Cerebellar nuclear complex (tissue), 1 donor: Measurements from ENCODE around the gene UGT1A9.
"Not testable (repeated sequence)": the region's sequence is repeated elsewhere in the genome, so short reads cannot be mapped to it uniquely, and the experiment has no call there.

ENCODE experiments used
- DNase-seq, 2 experiments: peaks; one replicate each; lab custom pipeline; 2025; lab: John Stamatoyannopoulos, UW

Gene UGT1A9

DNA sequence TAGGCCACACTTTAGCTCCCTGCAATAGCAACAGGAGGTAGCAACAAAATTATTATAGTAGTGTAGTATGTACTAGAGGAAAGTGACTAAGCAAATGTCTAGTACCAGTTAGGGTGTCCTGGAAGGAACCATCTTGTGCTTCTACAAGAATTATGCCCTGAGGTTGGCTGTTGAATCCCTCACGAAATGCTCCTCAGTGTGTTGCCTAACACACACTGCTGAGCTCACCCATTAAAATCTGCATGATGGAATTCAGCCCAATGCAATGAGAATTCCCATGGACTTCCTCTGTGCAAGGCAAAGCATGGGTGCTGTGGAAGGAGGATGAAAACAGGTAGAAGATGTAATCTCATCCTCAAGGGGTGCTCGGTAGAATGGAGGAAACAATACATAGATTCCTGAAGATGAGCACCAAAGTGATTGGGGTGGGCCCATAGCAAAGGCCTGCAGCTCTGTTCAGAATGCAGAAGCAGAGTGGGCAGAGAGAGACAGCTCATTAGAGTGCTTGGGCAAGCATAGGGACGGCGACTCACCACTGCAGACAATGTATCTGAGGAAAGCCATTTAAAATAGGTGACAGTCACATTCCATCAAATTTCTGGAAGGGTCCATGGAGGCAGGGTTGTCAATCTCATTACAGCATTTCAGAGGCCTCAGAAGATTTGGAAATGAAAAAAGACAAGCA, 8.8 kb downstream of the UGT1A9 start:
- no peak for DNase-seq

DNA sequence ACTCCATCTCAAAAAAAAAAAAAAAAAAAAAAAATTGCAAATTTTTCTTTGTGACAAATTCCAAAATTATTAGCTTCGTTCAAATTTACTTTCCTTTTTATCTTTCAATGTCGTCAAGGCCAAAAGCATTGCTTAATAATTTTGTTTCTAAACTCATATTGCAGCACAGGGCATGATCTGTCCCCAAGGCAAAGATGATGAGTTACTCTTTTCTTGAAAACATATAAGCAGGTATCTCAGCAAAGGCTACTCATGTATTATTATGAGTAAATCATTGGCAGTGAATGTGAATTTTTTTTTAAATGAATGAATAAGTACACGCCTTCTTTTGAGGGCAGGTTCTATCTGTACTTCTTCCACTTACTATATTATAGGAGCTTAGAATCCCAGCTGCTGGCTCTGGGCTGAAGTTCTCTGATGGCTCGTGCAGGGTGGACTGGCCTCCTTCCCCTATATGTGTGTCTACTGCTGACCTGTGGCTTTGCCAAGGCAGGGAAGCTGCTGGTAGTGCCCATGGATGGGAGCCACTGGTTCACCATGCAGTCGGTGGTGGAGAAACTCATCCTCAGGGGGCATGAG, 9.9 kb downstream of the UGT1A9 start, which contains the start of gene UGT1A7:
Gene UGT1A7, plus strand, starts transcription at position 381 of the 579 bp plus-strand sequence. Its CDS starts 37 bp downstream, at position 418.
- no peak for DNase-seq

DNA sequence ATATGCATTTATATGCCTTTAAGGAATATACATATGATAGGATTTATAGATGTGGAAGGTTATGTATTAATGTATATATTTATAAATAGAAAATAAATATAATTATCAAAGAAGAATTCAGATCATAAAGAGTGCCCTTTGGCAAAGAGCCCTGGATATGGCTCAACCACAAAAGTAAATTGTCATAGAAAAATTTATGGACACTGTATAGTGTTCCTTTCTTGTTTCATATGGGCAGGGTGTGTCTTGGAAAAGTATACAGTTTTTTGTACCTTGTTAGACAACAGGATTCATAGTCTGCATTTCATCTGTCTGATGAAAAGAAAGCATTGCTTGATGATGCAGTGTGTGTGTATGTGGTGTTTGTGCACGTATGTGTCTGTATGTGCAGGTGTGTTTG, 12.9 kb downstream of the UGT1A9 start:
- no peak for DNase-seq

DNA sequence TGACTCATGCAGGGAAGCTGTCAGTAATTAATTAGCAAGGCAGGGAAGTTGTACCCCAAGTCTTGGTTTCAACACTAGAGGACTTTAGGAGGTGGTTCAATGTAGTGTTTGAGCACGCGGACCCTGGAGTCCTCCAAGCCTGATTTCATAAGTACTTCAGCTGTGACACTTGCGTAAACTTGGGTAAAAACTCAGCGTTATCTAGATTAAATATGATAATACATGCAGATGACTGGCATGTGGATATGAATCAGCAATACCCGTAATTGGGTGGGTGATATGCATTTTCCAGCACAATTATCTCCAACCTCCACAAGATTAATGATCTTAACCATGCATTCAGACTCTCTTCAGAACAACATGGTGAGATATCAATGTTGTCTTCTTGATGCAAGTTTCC, 15.2 kb downstream of the UGT1A9 start:
- DNase-seq, result no peak

DNA sequence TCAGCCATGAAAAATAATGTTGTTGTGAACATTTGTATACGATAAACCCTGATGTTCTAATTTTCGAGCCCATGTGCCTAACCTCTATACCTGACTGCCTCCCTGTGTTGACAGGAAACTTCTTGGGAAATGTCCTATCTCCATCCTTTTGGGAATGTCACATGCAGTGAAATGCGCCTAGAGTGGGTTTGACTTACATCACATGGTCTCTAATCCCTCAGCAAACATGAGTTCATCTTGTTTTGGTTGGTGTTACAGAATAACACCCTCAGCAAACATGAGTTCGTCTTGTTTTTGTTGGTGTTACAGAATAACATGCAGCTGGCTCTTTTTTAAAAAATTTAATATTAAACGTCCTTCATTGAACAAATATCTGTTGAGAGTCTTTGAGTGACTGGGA, 16.6 kb downstream of the UGT1A9 start:
- DNase-seq, result no peak

DNA sequence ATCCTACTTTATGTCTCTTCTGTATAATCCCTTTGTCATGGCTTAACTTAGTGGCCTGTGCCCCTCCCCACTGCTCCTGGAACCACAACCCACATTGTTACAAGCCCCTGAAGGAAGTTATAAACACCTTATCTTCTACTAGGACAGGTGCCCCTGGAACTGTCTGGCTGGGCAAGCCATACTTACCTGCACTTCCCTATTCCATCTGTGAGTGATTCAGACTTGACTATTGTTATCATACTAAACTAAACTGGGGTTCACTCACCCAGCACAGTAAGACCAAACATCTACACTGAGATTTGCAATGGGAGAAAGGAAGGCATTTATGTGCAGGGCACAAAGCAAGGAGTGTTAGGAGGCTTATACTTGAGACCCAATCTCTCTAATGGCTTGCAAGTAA, 17.3 kb downstream of the UGT1A9 start:
- no peak for DNase-seq

- no peak for DNase-seq
Measured at GRCh38 chr2:233689501-233689900, 17.8 kb downstream of the UGT1A9 start.

GRCh38 chr2:233690444-233690843, 18.7 kb downstream of the UGT1A9 start:
- no peak for DNase-seq

- DNase-seq, result no peak
Measured at GRCh38 chr2:233691443-233692433, 20.0 kb downstream of the UGT1A9 start.

DNA sequence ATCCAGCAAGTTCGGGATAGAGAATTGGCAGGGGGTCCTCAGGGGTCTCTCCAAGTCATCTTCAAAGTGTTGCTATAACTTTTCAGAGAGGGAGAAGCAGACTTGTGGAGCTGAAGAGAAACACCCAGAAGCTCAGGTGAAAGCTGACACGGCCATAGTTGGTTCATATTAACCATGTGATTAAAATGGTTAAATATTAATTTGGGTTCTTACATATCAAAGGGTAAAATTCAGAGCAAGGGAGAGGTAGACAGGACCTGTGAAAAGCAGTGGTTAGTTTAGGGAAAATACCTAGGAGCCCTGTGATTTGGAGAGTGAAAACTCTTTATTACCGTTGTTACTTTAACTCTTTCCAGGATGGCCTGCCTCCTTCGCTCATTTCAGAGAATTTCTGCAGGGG, 20.9 kb downstream of the UGT1A9 start, which contains the start of gene UGT1A6:
Gene UGT1A6, plus strand, starts transcription at position 243 of the 400 bp plus-strand sequence. Its CDS starts 115 bp downstream, at position 358.
- no peak for DNase-seq

- no peak for DNase-seq
Measured at GRCh38 chr2:233693963-233694362, 22.3 kb downstream of the UGT1A9 start.

DNA sequence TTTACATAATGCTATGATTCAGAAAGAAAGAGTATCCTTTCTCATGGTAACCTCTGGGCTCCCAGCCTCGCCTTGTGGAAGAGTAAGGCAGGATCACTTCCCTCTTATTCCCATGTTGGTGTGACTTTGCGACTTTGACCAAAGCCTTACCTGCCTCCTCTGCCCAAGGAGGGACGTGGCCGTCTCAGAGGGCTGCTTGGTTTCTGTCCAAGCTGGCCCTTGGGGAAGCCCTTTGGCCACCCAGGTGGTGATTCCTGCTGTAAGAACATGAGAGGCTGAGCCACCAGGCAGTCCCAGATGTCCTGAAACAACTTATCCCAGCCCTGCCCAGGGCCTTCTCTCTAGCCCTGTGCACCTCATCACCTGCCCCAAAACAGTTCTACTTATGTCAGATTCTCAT, 27.0 kb downstream of the UGT1A9 start:
- no peak for DNase-seq

- no peak for DNase-seq
Measured at GRCh38 chr2:233699424-233700027, 27.8 kb downstream of the UGT1A9 start.

GRCh38 chr2:233700028-233700635, 28.4 kb downstream of the UGT1A9 start:
- no peak for DNase-seq

- not testable (repeated sequence) for DNase-seq
Measured at GRCh38 chr2:233700842-233701241, 29.1 kb downstream of the UGT1A9 start.

DNA sequence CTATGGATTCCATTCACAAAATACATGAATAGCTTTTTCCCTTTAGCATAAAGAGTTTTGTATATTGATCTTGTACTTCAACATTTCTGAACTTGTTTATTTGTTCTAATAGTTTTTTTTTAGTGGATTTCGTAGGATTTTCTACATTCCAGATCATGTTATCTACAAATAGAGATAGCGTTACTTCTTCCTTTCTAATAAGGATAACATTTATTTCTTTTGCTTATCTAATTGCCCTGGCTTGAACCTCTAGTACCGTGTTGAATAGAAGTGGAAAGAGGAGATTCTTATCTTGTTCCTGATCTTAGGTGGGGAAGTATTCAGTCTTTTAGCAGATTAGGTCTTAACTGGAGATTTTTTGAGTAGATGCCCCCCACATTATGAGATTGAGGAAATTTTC, 30.5 kb downstream of the UGT1A9 start:
- no peak for DNase-seq

DNA sequence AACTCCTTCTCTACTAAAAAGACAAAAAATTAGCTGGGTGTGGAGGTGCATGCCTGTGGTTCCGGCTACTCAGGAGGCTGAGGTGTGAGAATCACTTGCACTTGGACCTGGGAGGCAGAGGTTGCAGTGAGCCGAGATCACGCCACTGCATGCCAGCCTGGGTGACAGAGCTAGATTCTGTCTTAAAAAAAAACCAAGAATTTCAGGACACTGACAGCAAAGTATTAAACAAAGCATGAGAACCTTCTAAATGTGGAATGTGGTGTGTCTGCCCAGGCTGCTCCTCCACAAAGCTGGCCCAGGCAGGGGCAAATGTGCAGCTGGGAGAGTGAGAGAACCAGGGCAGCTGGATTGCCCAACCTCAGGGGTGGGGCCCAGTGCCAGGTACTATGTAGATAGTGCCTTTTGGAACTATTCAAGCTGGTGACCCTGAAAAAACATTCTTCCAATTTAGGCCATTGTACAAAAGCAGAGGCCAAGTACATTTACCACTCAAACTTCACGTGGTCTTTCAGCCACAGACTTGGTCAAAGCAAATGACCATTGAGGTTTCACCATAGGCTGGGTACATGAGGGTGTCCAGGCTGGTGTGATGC, 34.3 kb downstream of the UGT1A9 start:
- no peak for DNase-seq

GRCh38 chr2:233706720-233707119, 35.0 kb downstream of the UGT1A9 start:
- no peak for DNase-seq

DNA sequence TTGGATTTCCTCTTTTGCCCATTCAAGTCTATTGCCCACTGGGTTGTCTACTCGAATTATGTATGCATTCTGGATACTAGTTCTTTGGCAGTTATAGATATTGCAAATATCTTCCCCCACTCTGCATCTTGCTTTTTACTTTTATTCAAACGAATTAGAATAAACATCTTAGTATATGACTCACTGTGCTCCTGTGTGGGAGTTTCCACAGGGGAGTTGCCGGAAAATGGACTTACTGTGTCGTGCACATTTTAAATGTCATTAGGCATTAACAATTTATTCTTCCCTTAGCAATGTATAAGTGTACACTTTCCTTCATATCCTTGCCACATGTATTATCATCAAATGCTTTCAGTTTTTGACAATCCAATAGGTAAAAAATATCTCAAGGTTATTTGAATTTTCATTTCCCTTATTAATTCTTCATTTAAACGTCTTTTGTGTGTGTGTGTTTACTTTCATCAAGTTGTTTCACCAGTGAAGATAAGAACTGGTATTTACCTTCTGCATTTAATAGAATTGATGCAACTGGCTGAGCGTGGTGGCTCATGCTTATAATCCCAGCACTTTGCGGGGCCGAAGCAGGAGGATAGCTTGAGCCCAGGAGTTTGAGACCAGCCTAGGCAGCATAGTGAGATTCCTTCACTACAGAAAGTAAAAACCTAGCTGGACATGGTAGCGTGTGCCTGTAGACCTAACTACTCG, 36.4 kb downstream of the UGT1A9 start:
- no peak for DNase-seq

GRCh38 chr2:233708942-233709341, 37.2 kb downstream of the UGT1A9 start:
- no peak for DNase-seq
